ENCODE results near the gene MYO5A. TPM values are rescaled to one million over a fixed set of nuclear protein-coding genes. Genes with fewer than 3 reads are reported as not detected.

Gene MYO5A
- total RNA-seq, 1 experiment from 2014 or later = 29.2 TPM

DNA sequence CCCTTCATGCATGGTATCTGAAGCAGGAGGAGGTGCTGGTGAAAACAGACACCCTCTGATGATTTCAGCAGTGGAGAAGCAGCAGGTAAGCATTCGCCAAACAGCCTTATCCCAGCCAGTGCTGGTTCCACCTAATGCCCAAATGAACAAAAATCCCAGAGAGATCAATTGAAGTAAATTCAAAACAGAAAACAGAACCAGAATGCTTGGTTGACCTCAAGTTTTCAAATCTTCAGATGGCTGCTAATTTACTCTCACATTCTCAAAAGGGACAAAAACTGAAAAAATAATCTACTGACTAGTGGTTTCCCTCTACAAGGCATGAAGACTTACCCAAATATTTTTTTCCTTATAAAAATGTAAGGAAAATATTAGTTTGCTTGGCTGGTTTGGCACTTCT lies 146.0 kb downstream of the MYO5A start (continued):
- TF ChIP-seq, protein P1, sequence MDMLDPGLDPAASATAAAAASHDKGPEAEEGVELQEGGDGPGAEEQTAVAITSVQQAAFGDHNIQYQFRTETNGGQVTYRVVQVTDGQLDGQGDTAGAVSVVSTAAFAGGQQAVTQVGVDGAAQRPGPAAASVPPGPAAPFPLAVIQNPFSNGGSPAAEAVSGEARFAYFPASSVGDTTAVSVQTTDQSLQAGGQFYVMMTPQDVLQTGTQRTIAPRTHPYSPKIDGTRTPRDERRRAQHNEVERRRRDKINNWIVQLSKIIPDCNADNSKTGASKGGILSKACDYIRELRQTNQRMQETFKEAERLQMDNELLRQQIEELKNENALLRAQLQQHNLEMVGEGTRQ (CRISPR knock-in tag; IDR thresholded peaks at IDR 0.05) = no peak
- TF ChIP-seq ZNF232 (CRISPR knock-in tag; IDR thresholded peaks at IDR 0.05) (no peak), KAT7 (CRISPR knock-in tag; IDR thresholded peaks at IDR 0.05; ENCODE audit: borderline replicate concordance) (no peak), ZNF263 (CRISPR knock-in tag; IDR thresholded peaks at IDR 0.05; ENCODE audit: low read depth) (no peak), ZNF423 (CRISPR knock-in tag; IDR thresholded peaks at IDR 0.05) (no peak)
- TF ChIP-seq, protein P2, sequence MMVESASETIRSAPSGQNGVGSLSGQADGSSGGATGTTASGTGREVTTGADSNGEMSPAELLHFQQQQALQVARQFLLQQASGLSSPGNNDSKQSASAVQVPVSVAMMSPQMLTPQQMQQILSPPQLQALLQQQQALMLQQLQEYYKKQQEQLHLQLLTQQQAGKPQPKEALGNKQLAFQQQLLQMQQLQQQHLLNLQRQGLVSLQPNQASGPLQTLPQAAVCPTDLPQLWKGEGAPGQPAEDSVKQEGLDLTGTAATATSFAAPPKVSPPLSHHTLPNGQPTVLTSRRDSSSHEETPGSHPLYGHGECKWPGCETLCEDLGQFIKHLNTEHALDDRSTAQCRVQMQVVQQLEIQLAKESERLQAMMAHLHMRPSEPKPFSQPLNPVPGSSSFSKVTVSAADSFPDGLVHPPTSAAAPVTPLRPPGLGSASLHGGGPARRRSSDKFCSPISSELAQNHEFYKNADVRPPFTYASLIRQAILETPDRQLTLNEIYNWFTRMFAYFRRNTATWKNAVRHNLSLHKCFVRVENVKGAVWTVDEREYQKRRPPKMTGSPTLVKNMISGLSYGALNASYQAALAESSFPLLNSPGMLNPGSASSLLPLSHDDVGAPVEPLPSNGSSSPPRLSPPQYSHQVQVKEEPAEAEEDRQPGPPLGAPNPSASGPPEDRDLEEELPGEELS (CRISPR knock-in tag; IDR thresholded peaks at IDR 0.05) = no peak
- TF ChIP-seq, protein P3, sequence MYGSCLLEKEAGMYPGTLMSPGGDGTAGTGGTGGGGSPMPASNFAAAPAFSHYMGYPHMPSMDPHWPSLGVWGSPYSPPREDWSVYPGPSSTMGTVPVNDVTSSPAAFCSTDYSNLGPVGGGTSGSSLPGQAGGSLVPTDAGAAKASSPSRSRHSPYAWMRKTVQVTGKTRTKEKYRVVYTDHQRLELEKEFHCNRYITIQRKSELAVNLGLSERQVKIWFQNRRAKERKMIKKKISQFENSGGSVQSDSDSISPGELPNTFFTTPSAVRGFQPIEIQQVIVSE (CRISPR knock-in tag; IDR thresholded peaks at IDR 0.05; ENCODE audit: borderline replicate concordance) = no peak

DNA sequence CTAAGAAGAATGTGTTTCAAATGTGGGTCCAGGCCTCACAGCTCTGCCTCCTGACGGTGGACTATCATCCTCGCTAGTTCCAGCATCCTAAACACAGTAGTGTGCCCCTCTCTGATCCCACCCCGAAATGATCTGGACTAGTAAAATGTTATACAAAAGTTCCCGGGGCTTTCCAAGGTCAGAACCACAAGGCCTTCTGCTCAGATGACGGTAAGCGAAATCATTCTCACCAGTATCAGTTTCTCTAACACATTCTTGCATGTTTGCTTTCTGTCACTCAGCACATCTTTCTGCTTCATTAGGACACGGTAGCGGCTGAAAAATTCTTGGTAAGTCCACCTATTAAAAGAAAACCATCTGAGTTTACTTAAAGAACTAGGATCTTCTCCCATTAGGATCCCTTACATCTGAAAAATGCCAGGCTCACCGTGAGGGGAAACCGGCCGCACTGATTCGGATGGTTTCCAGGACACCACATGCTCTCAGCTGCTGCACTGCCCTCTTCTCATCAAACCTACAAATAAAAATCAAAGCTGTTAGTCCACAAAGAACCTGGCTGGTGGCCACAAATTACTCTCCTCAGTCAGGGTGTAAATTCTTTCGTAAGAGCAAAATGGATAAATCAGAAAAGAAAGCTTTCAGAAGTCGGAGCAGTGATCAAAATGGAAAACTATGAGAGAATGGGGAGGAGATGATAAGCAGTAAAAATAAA lies 149.1 kb downstream of the MYO5A start:
- ATAC-seq = no peak
- H3K4me1 Mint-ChIP-seq = no peaks in the 10 kb centered on the region
- 0 out of 2 replicates have a peak, but pooled peaks cover 2% of the 10 kb centered on the region for H3K9me3 Mint-ChIP-seq
- CTCF ChIA-PET = no interaction called here
- peaks cover 25% of the 10 kb centered on the region for H3K36me3 Mint-ChIP-seq
- no peak for DNase-seq (ENCODE audit: low spot score)
- POLR2A ChIA-PET = no interaction called here
- no peak overlapping the region for H3K27ac Mint-ChIP-seq
- no peak overlapping the region for H3K4me3 Mint-ChIP-seq
- H3K27me3 Mint-ChIP-seq (ENCODE audit: low read depth) = no peaks in the 10 kb centered on the region
- TF ChIP-seq EMX1 (CRISPR knock-in tag; IDR thresholded peaks at IDR 0.05) (no peak), TEAD1 (CRISPR knock-in tag; IDR thresholded peaks at IDR 0.05) (no peak), TP53 (CRISPR knock-in tag; IDR thresholded peaks at IDR 0.05) (no peak), FOXP1 (CRISPR knock-in tag; IDR thresholded peaks at IDR 0.05; ENCODE audit: borderline replicate concordance) (no peak), NR2C2 (CRISPR knock-in tag; IDR thresholded peaks at IDR 0.05) (no peak), SOX15 (CRISPR knock-in tag; IDR thresholded peaks at IDR 0.05) (no peak), SMAD4 (CRISPR knock-in tag; IDR thresholded peaks at IDR 0.05) (no peak), GABPB1 (CRISPR knock-in tag; IDR thresholded peaks at IDR 0.05) (no peak), NR1H2 (CRISPR knock-in tag; IDR thresholded peaks at IDR 0.05) (no peak), ZNF219 (CRISPR knock-in tag; IDR thresholded peaks at IDR 0.05; ENCODE audit: borderline replicate concordance) (no peak), FOXK1 (CRISPR knock-in tag; IDR thresholded peaks at IDR 0.05) (no peak), ZNF423 (CRISPR knock-in tag; IDR thresholded peaks at IDR 0.05) (no peak)
- TF ChIP-seq, protein P4, sequence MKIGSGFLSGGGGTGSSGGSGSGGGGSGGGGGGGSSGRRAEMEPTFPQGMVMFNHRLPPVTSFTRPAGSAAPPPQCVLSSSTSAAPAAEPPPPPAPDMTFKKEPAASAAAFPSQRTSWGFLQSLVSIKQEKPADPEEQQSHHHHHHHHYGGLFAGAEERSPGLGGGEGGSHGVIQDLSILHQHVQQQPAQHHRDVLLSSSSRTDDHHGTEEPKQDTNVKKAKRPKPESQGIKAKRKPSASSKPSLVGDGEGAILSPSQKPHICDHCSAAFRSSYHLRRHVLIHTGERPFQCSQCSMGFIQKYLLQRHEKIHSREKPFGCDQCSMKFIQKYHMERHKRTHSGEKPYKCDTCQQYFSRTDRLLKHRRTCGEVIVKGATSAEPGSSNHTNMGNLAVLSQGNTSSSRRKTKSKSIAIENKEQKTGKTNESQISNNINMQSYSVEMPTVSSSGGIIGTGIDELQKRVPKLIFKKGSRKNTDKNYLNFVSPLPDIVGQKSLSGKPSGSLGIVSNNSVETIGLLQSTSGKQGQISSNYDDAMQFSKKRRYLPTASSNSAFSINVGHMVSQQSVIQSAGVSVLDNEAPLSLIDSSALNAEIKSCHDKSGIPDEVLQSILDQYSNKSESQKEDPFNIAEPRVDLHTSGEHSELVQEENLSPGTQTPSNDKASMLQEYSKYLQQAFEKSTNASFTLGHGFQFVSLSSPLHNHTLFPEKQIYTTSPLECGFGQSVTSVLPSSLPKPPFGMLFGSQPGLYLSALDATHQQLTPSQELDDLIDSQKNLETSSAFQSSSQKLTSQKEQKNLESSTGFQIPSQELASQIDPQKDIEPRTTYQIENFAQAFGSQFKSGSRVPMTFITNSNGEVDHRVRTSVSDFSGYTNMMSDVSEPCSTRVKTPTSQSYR (CRISPR knock-in tag; IDR thresholded peaks at IDR 0.05) = no peak
- TF ChIP-seq, protein P2 (CRISPR knock-in tag; IDR thresholded peaks at IDR 0.05) = no peak
- TF ChIP-seq, protein P5, sequence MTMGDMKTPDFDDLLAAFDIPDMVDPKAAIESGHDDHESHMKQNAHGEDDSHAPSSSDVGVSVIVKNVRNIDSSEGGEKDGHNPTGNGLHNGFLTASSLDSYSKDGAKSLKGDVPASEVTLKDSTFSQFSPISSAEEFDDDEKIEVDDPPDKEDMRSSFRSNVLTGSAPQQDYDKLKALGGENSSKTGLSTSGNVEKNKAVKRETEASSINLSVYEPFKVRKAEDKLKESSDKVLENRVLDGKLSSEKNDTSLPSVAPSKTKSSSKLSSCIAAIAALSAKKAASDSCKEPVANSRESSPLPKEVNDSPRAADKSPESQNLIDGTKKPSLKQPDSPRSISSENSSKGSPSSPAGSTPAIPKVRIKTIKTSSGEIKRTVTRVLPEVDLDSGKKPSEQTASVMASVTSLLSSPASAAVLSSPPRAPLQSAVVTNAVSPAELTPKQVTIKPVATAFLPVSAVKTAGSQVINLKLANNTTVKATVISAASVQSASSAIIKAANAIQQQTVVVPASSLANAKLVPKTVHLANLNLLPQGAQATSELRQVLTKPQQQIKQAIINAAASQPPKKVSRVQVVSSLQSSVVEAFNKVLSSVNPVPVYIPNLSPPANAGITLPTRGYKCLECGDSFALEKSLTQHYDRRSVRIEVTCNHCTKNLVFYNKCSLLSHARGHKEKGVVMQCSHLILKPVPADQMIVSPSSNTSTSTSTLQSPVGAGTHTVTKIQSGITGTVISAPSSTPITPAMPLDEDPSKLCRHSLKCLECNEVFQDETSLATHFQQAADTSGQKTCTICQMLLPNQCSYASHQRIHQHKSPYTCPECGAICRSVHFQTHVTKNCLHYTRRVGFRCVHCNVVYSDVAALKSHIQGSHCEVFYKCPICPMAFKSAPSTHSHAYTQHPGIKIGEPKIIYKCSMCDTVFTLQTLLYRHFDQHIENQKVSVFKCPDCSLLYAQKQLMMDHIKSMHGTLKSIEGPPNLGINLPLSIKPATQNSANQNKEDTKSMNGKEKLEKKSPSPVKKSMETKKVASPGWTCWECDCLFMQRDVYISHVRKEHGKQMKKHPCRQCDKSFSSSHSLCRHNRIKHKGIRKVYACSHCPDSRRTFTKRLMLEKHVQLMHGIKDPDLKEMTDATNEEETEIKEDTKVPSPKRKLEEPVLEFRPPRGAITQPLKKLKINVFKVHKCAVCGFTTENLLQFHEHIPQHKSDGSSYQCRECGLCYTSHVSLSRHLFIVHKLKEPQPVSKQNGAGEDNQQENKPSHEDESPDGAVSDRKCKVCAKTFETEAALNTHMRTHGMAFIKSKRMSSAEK (CRISPR knock-in tag; IDR thresholded peaks at IDR 0.05; ENCODE audit: borderline replicate concordance) = no peak
